Smooth muscle cell (in vitro differentiated cells): Measurements from ENCODE around the gene UNC13A. TPM values are rescaled to one million over a fixed set of nuclear protein-coding genes. Genes with fewer than 3 reads are reported as not detected.

Source experiments
- DNase-seq: peaks from one replicate; lab custom pipeline; 2025; ENCODE audit not compliant: unreplicated experiment; lab: John Stamatoyannopoulos, UW
- H2AFZ ChIP-seq: fragments of 200-600 bp; sonication (generic); 2 replicates; pipeline ENCODE4 v1.6.0; 2016; ENCODE audit warnings: antibody characterized with exemption, low read depth, mild to moderate bottlenecking
- H3F3A ChIP-seq: fragments of 200-600 bp; sonication (generic); 2 replicates; pipeline ENCODE4 v1.6.0; 2017; ENCODE audit warnings: antibody characterized with exemption, low read depth
- H3K27ac ChIP-seq: fragments of 200-600 bp; sonication (generic); 2 replicates; pipeline ENCODE4 v1.5.1; 2016; ENCODE audit warnings: low read depth, mild to moderate bottlenecking
- H3K27me3 ChIP-seq: fragments of 200-600 bp; sonication (generic); 2 replicates; pipeline ENCODE4 v1.6.1; 2016; ENCODE audit warnings: low read depth, mild to moderate bottlenecking
- H3K36me3 ChIP-seq: fragments of 200-600 bp; sonication (generic); 2 replicates; pipeline ENCODE4 v1.5.1; 2016; ENCODE audit warnings: low read depth
- H3K4me1 ChIP-seq: fragments of 200-600 bp; sonication (generic); 2 replicates; pipeline ENCODE4 v1.5.1; 2016; ENCODE audit warnings: low read depth
- H3K4me2 ChIP-seq: fragments of 200-600 bp; sonication (generic); 2 replicates; pipeline ENCODE4 v1.6.0; 2016; ENCODE audit warnings: mild to moderate bottlenecking
- H3K4me3 ChIP-seq: fragments of 200-600 bp; sonication (generic); 2 replicates; pipeline ENCODE4 v1.5.1; 2016; ENCODE audit warnings: mild to moderate bottlenecking
- H3K79me2 ChIP-seq: fragments of 200-600 bp; sonication (generic); 2 replicates; pipeline ENCODE4 v1.6.0; 2016; ENCODE audit warnings: low read depth, mild to moderate bottlenecking
- H3K9ac ChIP-seq: fragments of 200-600 bp; sonication (generic); 2 replicates; pipeline ENCODE4 v1.6.0; 2016; ENCODE audit warnings: low read depth
- H3K9me3 ChIP-seq: fragments of 200-600 bp; sonication (generic); replicated peaks from 2 replicates; pipeline ENCODE4 v1.5.1; 2016; ENCODE audit warnings: low read depth
- H4K20me1 ChIP-seq: fragments of 200-600 bp; sonication (generic); 2 replicates; pipeline ENCODE4 v1.6.0; 2016; ENCODE audit warnings: low read depth
- WGBS: methylation state at CpG from one replicate; pipeline ENCODE4 v1.1.7; 2016; ENCODE audit warnings: low lambda C conversion rate; 5-methylcytosine and 5-hydroxymethylcytosine counted together
- polyA plus RNA-seq: library from polyadenylated mRNA; unstranded; fragments of >200 nt; fragmentation: Nextera tagmentation; extraction: Ambion mirVana; gene quantifications from 2 replicates; pipeline ENCODE4 v1.2.1, GENCODE V29; 2016
- total RNA-seq: library from RNA; depleted of rRNA; stranded (reverse); fragments of >200 nt; gene quantifications from 2 replicates; pipeline ENCODE4 v1.2.3, GENCODE V29; 2014
- TF ChIP-seq, protein P1 (sequence below): fragments of 200-600 bp; sonication (generic); IDR thresholded peaks from 2 replicates; pipeline ENCODE4 v1.5.1; 2017; ENCODE audit warnings: borderline replicate concordance, mild to moderate bottlenecking, antibody characterized with exemption; ENCODE audit not compliant: insufficient read depth, poor library complexity, severe bottlenecking

The UNC13A gene
- total and polyA plus RNA-seq, 2 experiments from 2014 or later: 0.21 to 2.1 TPM

DNA sequence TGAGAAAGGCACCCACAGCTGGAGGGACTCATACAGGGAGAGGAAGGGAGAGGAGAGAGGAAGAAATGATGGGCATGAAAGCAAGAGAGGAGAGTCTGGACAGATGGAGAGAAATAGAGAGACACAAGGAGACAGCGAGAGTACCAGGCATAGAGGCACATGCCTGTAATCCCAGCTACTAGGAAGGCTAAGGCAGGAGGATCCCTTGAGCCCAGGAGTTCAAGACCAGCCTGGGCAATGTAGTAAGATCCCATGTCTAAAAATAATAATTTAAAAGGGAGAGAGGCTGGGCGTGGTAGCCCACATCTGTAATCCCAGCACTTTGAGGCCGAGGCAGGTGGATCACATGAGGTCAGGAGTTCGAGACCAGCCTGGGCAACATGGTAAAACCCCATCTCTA is 9.3 kb downstream of the UNC13A start:
- no peaks in the 10 kb centered on the region for H3K27me3 ChIP-seq
- no peak overlapping the region for H2AFZ ChIP-seq
- H3F3A ChIP-seq: no peaks in the 10 kb centered on the region
- H3K9ac ChIP-seq: no peak overlapping the region
- no peak overlapping the region for H3K4me3 ChIP-seq
- H3K4me2 ChIP-seq: no peak overlapping the region
- H3K79me2 ChIP-seq: no peaks in the 10 kb centered on the region
- H3K4me1 ChIP-seq: peaks cover 12% of the 10 kb centered on the region
- WGBS: 91% methylated on average over 4 of the region's 4 CpGs
- TF ChIP-seq, protein P1, sequence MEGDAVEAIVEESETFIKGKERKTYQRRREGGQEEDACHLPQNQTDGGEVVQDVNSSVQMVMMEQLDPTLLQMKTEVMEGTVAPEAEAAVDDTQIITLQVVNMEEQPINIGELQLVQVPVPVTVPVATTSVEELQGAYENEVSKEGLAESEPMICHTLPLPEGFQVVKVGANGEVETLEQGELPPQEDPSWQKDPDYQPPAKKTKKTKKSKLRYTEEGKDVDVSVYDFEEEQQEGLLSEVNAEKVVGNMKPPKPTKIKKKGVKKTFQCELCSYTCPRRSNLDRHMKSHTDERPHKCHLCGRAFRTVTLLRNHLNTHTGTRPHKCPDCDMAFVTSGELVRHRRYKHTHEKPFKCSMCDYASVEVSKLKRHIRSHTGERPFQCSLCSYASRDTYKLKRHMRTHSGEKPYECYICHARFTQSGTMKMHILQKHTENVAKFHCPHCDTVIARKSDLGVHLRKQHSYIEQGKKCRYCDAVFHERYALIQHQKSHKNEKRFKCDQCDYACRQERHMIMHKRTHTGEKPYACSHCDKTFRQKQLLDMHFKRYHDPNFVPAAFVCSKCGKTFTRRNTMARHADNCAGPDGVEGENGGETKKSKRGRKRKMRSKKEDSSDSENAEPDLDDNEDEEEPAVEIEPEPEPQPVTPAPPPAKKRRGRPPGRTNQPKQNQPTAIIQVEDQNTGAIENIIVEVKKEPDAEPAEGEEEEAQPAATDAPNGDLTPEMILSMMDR: no peak
- H3K27ac ChIP-seq: no peak overlapping the region
- no peaks in the 10 kb centered on the region for H3K9me3 ChIP-seq
- no peak for DNase-seq
- no peaks in the 10 kb centered on the region for H3K36me3 ChIP-seq
- H4K20me1 ChIP-seq: no peaks in the 10 kb centered on the region

GRCh38 chr19:17677002-17677401 is 11.2 kb downstream of the UNC13A start:
- H3K36me3 ChIP-seq: no peaks in the 10 kb centered on the region
- WGBS: 79% methylated on average over 2 of the region's 2 CpGs
- no peak for DNase-seq

GRCh38 chr19:17676295-17676694 is 11.9 kb downstream of the UNC13A start:
- Histone ChIP-seq H4K20me1 (no peaks in the 10 kb centered on the region), H3K4me1 (peaks cover 12% of the 10 kb centered on the region), H3K36me3 (no peaks in the 10 kb centered on the region), H3K27me3 (no peaks in the 10 kb centered on the region), H2AFZ (no peak overlapping the region), H3K9ac (no peak overlapping the region), H3K79me2 (no peaks in the 10 kb centered on the region), H3K4me2 (no peak overlapping the region), H3K27ac (no peak overlapping the region), H3K9me3 (no peaks in the 10 kb centered on the region), H3F3A (no peaks in the 10 kb centered on the region), H3K4me3 (no peak overlapping the region)
- DNase-seq: no peak
- WGBS: 67% methylated on average over 2 of the region's 2 CpGs
- TF ChIP-seq, protein P1: no peak

More at GRCh38 chr19:17677002-17677401, 11.2 kb downstream of the UNC13A start:
- no peaks in the 10 kb centered on the region for H3F3A ChIP-seq
- no peak overlapping the region for H2AFZ ChIP-seq
- H3K79me2 ChIP-seq: no peaks in the 10 kb centered on the region
- no peaks in the 10 kb centered on the region for H3K27me3 ChIP-seq
- H4K20me1 ChIP-seq: no peaks in the 10 kb centered on the region
- TF ChIP-seq, protein P1: no peak
- H3K4me2 ChIP-seq: no peak overlapping the region
- H3K4me1 ChIP-seq: peaks cover 12% of the 10 kb centered on the region
- no peak overlapping the region for H3K9ac ChIP-seq
- H3K4me3 ChIP-seq: no peak overlapping the region
- no peaks in the 10 kb centered on the region for H3K9me3 ChIP-seq
- H3K27ac ChIP-seq: no peak overlapping the region
